ENCODE measurements around the gene SPAG17.

- TF ChIP-seq CTCF (IDR thresholded peaks at IDR 0.05; ENCODE audit: insufficient read depth, low read depth, low read length) (no peak), EZH2 (IDR thresholded peaks at IDR 0.05; ENCODE audit: insufficient read depth, low read length) (no peak)
Measured at GRCh38 chr1:118012515-118013124, 172.4 kb downstream of the SPAG17 start.

All from astrocyte (in vitro differentiated cells and primary cell).